ENCODE data around the gene ZBTB7A. TPM values are rescaled to one million over a fixed set of nuclear protein-coding genes. Genes with fewer than 3 reads are reported as not detected.

ZBTB7A gene
- total RNA-seq, 1 experiment from 2014 or later: 27.9 TPM

DNA sequence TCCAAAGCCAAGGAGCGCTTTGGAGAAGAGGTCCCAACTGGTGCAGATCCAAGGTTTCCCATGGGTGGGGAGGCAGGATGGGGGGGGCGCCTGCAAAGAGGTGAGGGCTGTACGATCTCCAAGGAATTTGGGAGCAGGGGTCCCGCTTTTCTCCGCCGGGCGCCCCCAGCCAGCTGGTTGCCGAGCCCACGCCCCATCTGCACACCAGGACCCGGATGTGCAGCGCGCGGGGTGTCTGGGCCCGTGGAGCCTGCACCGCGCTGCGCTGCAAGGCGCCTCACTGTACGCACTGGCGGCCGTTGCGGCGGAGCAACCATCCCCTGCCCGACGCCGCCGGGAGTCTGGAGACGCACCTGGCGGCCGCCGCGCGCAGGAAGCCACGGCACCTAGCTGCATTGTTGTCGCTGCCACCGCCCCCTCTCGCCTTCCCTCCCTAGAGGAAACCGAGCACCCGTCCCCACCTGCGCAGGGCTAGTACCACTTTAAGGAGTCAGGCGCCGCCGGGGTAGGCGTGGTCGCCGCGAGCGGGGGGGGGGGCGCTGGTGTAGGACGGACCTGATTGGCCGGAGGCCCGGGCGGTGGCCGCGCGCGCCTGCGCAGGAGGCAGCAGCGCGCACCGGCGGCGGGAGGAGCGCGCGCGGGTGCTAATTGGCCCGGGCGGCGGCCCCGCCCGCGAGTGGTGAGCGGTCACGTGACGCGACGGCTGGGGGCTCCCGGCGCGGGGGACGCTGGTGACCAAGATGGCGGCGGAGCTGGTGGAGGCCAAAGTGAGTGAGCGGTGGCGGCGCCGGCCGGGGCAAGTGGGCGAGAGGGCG, 59.5 kb downstream of the ZBTB7A start, which contains the start of gene PIAS4 (continued):
- TF ChIP-seq, protein P1, sequence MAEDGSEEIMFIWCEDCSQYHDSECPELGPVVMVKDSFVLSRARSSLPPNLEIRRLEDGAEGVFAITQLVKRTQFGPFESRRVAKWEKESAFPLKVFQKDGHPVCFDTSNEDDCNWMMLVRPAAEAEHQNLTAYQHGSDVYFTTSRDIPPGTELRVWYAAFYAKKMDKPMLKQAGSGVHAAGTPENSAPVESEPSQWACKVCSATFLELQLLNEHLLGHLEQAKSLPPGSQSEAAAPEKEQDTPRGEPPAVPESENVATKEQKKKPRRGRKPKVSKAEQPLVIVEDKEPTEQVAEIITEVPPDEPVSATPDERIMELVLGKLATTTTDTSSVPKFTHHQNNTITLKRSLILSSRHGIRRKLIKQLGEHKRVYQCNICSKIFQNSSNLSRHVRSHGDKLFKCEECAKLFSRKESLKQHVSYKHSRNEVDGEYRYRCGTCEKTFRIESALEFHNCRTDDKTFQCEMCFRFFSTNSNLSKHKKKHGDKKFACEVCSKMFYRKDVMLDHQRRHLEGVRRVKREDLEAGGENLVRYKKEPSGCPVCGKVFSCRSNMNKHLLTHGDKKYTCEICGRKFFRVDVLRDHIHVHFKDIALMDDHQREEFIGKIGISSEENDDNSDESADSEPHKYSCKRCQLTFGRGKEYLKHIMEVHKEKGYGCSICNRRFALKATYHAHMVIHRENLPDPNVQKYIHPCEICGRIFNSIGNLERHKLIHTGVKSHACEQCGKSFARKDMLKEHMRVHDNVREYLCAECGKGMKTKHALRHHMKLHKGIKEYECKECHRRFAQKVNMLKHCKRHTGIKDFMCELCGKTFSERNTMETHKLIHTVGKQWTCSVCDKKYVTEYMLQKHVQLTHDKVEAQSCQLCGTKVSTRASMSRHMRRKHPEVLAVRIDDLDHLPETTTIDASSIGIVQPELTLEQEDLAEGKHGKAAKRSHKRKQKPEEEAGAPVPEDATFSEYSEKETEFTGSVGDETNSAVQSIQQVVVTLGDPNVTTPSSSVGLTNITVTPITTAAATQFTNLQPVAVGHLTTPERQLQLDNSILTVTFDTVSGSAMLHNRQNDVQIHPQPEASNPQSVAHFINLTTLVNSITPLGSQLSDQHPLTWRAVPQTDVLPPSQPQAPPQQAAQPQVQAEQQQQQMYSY (CRISPR knock-in tag; IDR thresholded peaks at IDR 0.05): no peak
- TF ChIP-seq FOXK1 (CRISPR knock-in tag; IDR thresholded peaks at IDR 0.05) (peak; percentile 85), CREB1 (CRISPR knock-in tag; IDR thresholded peaks at IDR 0.05) (no peak), ATF6 (CRISPR knock-in tag; IDR thresholded peaks at IDR 0.05) (no peak), ATF3 (CRISPR knock-in tag; conservative IDR thresholded peaks at IDR 0.05) (no peak), PRRX2 (CRISPR knock-in tag; IDR thresholded peaks at IDR 0.05) (no peak), AFF4 (CRISPR knock-in tag; IDR thresholded peaks at IDR 0.05; ENCODE audit: borderline replicate concordance) (no peak), ETV6 (CRISPR knock-in tag; IDR thresholded peaks at IDR 0.05) (peak; percentile 74; the same call in 1 of the 2 replicates), OVOL2 (CRISPR knock-in tag; IDR thresholded peaks at IDR 0.05; ENCODE audit: borderline replicate concordance) (no peak), HMGXB4 (CRISPR knock-in tag; IDR thresholded peaks at IDR 0.05) (peak; percentile 65; the same call in 1 of the 2 replicates), CREM (CRISPR knock-in tag; IDR thresholded peaks at IDR 0.05) (0 out of 2 replicates have a peak, but pooled peaks have one; percentile 67), ELF4 (CRISPR knock-in tag; IDR thresholded peaks at IDR 0.05; ENCODE audit: low read depth) (no peak), RORB (CRISPR knock-in tag; IDR thresholded peaks at IDR 0.05) (no peak), GRHL2 (CRISPR knock-in tag; IDR thresholded peaks at IDR 0.05; ENCODE audit: insufficient replicate concordance, severe bottlenecking) (no peak), PREB (CRISPR knock-in tag; IDR thresholded peaks at IDR 0.05; ENCODE audit: borderline replicate concordance) (no peak)
- TF ChIP-seq, protein P2, sequence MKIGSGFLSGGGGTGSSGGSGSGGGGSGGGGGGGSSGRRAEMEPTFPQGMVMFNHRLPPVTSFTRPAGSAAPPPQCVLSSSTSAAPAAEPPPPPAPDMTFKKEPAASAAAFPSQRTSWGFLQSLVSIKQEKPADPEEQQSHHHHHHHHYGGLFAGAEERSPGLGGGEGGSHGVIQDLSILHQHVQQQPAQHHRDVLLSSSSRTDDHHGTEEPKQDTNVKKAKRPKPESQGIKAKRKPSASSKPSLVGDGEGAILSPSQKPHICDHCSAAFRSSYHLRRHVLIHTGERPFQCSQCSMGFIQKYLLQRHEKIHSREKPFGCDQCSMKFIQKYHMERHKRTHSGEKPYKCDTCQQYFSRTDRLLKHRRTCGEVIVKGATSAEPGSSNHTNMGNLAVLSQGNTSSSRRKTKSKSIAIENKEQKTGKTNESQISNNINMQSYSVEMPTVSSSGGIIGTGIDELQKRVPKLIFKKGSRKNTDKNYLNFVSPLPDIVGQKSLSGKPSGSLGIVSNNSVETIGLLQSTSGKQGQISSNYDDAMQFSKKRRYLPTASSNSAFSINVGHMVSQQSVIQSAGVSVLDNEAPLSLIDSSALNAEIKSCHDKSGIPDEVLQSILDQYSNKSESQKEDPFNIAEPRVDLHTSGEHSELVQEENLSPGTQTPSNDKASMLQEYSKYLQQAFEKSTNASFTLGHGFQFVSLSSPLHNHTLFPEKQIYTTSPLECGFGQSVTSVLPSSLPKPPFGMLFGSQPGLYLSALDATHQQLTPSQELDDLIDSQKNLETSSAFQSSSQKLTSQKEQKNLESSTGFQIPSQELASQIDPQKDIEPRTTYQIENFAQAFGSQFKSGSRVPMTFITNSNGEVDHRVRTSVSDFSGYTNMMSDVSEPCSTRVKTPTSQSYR (CRISPR knock-in tag; IDR thresholded peaks at IDR 0.05): no peak
- TF ChIP-seq, protein P3, sequence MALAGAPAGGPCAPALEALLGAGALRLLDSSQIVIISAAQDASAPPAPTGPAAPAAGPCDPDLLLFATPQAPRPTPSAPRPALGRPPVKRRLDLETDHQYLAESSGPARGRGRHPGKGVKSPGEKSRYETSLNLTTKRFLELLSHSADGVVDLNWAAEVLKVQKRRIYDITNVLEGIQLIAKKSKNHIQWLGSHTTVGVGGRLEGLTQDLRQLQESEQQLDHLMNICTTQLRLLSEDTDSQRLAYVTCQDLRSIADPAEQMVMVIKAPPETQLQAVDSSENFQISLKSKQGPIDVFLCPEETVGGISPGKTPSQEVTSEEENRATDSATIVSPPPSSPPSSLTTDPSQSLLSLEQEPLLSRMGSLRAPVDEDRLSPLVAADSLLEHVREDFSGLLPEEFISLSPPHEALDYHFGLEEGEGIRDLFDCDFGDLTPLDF (CRISPR knock-in tag; IDR thresholded peaks at IDR 0.05): no peak
- TF ChIP-seq, protein P4, sequence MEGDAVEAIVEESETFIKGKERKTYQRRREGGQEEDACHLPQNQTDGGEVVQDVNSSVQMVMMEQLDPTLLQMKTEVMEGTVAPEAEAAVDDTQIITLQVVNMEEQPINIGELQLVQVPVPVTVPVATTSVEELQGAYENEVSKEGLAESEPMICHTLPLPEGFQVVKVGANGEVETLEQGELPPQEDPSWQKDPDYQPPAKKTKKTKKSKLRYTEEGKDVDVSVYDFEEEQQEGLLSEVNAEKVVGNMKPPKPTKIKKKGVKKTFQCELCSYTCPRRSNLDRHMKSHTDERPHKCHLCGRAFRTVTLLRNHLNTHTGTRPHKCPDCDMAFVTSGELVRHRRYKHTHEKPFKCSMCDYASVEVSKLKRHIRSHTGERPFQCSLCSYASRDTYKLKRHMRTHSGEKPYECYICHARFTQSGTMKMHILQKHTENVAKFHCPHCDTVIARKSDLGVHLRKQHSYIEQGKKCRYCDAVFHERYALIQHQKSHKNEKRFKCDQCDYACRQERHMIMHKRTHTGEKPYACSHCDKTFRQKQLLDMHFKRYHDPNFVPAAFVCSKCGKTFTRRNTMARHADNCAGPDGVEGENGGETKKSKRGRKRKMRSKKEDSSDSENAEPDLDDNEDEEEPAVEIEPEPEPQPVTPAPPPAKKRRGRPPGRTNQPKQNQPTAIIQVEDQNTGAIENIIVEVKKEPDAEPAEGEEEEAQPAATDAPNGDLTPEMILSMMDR (IDR thresholded peaks at IDR 0.05): no peak
